Stimulated activated CD4-positive, alpha-beta T cell treated with anti-CD3 and anti-CD28 coated beads, TNF-alpha, amount 100 ng/mL, for 24 hours (primary cell): ENCODE measurements around the gene DIO1.

ENCODE experiments used
- DNase-seq, 3 experiments: peaks; one replicate each; pipeline ENCODE4 v3.0.0-alpha.2; 2020; ENCODE audit warnings: low read depth in 3 of 3

DIO1 gene

DNA sequence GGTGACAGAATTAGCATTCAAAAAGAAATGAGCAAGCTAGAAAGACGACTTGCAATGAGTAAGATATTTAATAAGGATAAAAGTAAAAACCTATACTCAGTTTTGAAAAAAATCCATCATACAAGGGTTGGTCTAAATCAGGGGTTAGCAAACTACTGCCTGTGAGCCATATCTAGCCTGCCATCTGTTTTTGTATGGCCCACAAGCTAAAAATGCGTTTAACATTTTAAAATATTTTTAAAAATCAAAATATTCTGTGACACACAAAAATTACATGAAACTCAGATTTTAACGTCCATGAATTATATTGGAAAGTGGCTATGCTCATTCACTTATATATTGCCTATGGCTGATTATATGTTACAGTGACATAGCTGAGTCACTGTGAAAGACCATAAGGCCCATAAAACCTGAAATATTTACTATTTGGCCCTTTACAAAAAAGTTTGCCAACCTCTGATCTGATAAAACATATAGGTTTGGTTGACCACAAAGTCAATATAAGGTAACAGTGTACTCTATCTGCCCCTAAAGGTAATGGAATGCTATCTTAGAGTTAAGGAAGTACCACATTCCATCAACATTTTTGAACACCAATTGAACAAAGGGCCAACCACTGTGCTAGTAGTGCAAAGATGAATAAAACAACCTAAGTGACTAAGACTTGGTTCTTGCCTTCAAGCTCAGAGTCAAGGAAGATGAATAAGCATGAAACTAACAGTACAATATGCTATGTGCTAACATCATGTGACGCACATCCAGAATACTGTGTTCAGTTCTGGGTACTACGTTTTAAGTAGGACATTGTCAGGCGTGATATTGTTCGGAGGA is 48.4 kb downstream of the DIO1 start:
- no peak for DNase-seq

DNA sequence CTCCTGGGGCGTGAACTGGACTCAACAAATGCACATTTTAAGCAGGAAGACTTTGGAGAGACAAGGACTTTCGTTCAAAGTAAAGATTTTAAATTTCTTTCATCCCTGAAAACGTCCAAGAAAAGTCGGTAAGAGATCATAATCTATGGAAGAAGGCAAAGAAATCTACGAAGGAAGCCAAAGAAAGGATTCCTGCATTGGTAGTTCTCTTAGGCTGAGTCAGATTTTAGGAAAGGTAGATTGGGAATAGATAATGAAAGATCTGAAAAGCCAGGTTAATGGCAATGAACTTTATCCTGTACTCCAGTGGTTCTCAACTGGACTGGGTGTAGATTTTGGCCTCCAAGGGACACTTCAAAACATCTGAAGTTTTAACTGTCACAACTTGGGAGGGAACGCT is 49.1 kb downstream of the DIO1 start:
- DNase-seq = no peak

DNA sequence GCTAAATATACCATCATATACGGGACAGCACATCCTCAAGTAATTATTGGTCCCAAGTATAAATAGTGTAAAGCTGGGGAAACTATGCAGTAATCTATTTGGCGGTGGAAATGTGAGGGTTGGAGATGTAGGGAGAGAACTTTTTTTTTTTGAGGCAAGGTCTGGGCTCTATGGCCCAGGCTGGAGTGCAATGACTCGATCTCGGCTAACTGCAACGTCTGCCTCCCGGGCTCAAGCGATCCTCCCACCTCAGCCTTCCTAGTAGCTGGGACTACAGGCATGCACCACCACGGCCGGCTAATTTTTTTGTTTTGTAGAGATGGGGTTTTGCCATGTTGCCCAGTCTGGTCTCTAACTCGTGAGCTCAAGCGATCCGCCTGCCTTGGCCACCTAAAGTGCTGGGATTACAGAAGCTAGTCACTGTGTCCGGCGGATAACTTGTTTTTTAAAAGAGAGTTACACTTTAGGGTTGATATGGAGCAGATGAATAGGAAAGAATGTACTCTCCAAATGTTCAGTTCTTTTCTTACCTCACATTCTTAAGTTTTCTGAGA is 49.6 kb downstream of the DIO1 start:
- no peak for DNase-seq

DNA sequence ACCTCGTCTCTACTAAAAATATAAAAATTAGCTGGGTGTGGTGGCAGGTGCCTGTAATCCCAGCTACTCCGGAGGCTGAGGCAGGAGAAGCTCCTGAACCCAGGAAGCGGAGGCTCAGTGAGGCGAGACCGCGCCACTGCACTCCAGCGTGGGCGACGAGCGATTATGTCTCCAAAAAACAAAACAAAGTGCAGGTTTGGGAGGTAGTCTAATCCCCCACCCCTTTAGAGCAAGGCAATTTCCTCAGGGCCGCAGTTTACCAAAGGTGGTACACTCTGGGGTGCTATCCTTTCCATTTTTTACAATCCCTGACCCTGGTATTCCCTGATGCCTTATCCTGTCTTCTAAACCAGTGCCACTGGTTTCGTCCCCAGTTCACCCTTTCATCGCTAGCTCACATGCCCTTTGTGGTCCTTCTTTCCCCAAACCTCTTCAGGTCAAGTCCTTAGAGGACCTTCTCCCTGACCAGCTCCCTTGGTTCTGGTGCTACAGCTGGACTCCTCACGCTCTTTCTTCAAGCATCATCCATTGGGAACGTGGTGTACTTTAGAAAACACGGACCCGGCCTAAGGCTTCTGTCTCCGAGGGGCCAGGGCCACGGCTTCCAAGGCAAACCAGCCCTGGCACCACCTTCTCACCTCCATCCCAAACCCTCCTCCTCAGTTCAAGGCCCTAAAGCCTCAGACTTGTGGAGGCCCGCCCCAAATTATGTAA is 50.6 kb downstream of the DIO1 start:
- DNase-seq = peak in 1 of 3 experiments; percentile 1

DNA sequence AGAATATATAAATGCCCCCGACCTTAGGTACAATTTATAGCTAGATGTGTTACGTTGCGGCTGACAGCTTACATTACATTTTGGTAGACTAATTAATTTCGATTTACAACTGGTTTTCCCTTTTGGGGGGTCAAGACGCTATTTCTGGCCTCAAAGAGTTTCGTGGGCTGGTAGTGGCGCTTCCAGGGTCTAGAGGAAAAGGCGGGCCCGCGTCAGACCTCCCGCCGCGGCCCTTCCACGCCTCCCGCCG is 51.1 kb downstream of the DIO1 start:
- DNase-seq = no peak

DNA sequence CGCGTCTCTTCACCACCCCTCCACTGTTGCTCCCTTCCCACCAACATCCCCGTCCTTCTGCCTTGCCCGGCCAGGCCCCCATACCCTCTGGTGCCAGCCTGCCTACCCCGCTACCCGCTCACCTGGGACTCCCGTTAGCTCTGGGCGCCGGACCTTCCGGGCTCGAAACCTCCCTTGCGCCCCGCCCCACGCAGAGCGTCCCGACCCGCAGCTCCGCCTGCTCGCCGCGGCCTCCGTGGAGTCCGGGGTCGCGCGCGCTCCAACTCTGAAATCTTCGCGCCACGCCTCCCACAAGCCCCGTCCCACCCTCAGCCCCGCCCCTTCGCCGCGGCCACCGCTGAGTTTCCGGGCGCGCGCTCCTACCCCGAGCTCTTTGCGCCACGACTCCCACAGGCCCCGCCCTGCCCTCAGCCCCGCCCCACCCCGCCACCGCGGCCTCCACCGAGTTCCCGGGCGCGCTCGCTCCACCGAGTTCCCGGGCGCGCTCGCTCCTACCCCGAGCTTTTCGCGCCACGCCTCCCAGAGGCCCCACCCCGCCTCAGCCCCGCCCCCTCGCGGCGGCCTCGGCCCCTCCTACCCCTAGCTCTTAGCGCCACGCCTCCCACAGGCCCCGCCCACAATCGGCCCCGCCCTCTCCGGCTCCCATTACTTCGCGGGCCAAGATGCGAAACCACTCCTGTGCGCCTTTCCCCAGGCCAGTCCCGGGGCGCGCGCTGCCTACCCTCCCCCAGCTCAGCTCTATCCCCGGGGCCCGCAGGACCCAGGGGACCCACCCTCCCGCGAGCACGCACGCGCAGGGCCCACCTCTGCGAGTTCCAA is 51.7 kb downstream of the DIO1 start, which contains the start of gene IFT25:
Gene IFT25 (minus strand): TSS at position 267 of the 819 bp plus-strand sequence. CDS start 5,617 bp downstream, outside the sequence.
- DNase-seq = peak; percentile 96 to 98 (median 97)

DNA sequence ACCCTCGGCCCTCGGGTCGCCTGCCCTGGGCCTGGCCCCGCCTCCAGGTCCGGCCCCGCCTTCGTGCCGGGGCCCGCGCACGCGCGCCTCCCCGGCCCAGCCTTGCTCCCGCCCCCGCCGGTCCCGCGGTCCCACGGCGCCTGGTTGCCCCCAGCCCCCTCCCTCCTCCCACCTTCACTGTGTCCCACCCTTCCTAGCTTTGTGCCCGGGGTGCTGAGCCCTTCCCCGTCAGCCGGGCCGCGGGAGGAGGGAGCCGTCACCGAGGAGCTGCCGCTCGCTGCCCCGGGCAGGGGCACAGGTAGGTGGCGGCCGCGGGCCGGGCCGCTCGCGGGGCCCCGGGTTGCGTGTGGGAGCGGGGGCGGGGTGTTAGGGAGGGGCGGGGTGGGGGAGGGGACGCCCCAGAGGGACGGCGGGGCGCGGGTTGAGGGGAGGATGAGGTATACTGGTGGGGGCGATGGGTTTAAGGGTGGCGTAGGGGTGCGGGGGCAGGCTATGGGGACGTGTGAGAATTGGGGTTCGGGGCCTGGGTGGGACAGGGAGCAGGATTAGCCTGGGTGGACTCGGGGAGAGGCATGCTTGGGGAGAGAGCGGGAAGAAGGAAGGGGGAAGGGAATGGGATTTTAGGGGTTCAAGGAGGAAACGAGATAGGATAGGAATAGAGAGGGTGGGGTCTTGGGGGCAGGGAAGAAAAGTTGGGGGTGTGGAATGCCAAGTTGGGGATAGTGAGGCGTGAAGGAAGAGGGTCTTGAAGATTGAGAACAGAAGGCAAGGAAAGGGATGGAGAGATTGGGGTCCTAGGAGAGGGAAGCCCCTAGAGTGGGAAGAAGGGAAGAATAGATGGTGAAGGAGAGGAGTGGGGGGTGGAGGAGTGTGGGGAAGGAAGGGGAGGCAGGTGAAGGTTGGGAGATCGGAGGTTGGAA is 52.5 kb downstream of the DIO1 start, which contains the start of gene LRRC42:
Gene LRRC42 (plus strand): TSS at position 99 of the 920 bp plus-strand sequence. CDS start 5,650 bp downstream, outside the sequence.
- DNase-seq = no peak

DNA sequence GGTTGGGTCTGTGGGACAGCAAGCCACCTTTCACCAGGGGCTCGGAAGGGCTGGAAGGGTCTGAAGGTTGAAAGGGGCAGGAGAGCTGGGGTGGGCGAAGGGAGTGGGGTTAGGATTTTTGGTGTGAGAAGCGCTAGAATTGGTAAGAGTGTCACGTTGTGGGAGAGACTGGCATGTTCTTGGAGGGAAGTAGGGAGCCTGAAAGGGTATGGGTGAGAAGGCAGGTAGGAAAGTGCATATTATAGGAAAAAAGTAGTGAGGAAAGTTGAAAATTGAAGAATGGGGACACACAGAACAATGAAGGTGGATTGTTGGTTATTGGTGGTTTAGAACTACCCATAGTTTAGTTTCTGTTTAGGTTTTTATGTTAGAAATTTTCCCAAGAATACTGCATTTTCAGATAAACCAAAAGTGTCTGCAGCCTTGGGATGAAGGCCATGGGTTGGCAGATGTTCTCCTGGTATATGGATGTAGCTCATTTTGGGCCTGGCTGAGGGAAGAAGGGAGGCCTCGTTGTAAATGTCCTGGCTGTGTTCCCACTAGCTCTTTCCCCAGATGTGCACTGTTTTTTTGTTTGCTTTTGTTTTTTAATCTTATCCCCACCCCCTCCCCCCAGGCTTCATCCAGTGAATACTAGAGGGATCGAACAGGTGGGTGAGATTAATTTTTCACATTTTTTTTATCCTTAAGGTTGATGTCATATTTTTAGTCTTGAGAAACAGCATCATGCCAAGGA is 53.4 kb downstream of the DIO1 start:
- DNase-seq = no peak

DNA sequence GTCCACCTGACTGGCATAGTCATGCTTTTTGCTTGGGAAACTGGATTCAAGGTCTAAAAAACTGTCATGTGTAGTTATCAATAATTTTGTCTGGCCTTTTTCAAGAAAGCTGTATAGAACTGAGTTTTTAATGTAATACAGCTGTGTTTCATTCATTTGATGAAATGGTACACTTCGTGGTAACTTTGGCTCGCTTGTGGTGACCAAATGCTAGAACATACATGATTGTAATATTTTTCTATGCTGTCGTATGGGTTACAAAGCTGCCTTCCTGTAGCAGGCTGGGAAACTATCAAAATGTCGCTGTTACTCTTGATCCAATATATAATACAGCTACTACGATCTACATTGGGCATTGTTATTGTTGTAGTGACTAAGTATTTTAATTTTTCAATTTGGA is 54.3 kb downstream of the DIO1 start:
- no peak for DNase-seq

DNA sequence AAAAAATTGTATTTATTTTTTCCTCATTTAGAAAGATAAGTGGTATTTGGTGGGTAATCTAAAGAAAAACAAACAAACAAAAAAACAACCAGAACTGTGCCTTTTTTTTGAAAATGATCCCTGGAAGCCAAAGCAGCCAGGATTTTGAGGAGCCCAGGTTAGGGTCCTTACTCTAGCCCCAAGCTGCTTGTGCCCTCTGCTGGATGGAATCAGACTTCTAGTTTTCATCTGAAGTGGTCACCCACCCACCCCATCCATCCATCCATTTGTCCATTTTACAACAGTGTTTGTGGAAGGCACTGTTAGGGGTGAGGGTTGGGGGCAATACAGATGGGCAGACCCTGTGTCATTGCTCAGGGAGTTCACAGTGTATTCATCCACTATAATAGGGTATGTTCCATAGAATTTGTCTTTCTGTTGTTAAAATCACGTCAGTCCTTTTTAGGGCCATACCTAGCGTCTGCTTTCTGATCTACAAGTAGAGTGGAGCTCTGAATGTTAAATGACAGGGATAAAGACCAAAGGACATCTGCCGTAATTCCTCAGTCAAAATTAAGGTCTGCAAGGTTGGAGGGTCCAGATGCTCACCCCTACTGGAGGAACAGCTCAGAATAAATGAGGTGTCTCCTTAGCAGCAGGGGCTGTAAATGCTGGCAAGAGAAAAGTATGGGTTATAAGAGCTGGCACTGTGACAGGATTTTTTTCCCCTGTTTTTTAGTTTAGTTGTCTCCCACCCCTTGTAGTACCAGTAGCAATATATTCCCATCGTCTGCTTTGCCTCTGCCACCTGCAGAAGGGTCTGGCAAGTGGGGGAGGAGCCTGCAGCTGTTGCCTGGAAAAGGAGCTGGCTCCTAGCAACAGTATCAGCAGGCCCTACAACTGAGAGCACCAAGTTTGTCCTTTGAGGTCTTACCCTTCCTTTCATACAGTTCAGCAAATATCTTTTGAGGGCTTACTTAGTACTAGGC is 55.3 kb downstream of the DIO1 start:
- DNase-seq = peak in 1 of 3 experiments; percentile 4

DNA sequence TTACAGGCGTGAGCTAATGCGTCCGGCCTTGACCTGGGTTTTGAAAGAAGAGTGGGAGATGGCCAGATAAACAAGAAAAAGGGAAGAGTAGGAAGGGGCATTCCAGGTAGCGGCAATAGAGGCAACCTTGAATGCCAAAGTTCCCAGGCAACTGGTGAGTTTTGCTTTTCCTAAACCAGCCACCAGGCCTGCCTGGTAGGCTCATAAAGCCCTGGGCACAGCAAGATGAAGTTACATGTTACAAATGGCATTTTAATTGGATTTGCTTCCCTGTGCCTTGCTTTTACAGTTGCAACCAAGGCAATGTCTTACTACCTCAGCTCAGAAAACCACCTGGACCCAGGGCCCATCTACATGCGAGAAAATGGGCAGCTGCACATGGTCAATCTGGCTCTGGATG is 57.7 kb downstream of the DIO1 start:
- no peak for DNase-seq

DNA sequence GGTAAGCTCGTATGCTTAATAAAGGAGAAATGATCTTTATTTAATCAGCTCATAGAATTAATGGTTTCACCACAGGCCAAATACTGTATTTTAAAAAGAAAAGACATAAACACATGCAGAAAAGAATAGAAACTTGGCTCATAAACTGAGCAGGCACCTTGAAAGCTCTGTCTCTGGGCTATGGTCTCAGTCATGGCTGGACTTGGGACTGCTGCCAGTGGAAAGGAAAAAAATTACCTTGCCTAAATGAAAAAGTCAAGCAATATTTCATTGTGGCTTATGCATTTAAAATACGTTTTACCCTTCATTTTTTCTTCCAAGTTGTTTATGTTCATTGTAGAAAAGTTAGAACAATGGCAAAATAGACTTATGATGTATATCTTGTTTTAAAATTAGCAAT is 60.1 kb downstream of the DIO1 start:
- no peak for DNase-seq

DNA sequence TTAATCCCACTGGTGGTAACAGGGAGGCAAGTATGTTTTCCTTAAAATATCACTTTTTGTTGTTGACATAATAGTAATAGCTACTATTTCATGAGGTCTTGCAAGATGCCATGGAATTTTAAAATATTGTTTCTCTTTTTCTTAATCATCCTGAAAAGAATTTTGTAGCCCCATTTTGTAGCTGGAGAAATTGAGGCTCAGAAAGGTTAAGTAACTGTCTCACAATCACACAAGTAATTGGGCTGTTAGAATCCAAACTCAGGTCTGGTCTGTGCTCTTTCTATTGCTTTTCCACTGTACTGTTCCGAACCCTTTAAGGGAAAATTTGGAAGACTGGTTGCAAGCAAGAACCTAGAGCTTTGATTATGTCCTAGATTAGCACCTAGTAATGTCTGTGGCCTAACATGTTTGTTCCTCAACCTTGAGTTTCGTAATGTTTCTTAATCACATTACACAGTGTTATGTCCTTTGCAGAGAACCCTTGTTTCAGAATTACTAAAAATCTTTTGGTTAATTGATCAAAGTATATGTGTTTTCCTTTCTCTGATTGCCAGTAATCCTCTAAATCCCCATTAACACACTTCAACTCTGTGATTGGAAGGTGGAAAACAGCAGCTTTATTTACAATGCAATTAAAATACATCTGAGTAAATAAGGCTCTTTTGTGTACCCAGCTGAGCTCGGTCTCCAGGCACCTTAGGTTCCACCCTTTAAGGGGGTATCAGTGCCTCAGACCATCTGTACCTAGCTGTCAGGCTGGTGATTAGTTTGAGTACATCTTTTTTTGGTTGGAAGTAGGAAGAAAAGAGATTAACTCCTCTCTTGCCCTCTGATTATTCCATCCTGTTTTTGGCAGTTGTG is 62.6 kb downstream of the DIO1 start:
- no peak for DNase-seq

DNA sequence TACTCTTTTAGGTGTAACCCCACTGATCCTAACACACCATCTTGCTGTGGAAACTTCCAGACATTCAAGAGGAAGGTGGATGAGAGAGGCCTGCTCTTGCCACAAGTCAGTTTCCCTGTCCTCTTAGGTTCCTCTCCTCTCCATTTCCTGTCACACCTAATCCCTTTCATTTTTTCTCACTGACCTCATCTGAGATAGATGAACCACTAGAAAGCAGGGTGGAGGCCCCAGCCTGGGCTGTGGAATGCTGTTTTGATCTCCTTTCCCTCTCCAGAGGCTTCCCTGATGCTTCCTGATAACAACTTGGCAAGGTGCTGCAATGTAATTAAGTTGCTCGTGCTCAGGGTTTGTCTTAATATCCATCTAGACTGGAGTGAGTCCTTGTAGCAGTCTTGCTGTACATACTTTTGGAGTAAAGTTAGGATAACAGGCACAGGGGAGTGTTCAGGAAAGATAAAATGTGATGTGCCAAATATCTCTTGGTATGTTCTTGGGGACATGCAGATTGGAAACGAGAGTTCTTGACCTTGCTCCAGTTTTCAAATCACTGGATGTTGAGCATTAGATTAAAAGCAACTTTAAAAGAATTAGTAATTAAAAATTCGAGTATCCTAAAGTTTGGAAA is 63.3 kb downstream of the DIO1 start:
- no peak for DNase-seq

DNA sequence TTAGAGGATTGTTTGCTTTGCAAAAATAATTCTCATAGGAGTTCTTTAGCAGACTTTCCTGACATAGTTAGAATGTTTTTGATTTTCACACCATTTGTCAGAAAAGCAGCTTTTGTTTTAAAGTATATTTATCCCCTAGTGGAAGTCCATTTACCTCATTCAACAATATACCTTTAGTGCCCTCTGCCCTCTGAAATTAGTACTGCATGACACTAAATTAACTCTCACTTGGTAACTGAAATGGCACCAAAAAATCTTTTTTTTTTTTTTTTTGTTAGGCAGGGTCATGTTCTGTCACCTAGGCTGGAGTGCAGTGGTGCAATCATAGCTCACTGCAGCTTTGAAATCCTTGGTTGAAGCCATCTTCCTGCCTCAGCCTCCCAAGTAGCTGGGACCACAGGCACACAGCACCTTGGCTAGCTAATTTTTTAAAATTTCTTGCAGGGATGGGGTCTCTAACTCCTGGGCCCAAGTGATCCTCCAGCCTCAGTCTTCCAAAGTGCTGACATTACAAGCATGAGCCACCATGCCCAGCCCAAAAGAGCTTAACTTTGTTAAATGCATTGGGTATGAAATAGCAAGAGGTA is 65.8 kb downstream of the DIO1 start:
- DNase-seq = no peak
